Tibial nerve (tissue), 3 donors: Measurements from ENCODE around the gene TUBB4B.

Source experiments
- POLR2A ChIP-seq, 2 donors: fragments of 450-650 bp; IDR thresholded peaks; one replicate each; pipeline ENCODE4 v1.6.1; 2017; ENCODE audit warnings: antibody characterized with exemption in 2 of 2, mild to moderate bottlenecking in 2 of 2, moderate library complexity in 2 of 2
- TF ChIP-seq, protein P1 (sequence below), 5 experiments: fragments of 200-600 bp in 3 of 5; fragments of 450-650 bp in 2 of 5; sonication (generic) in 3 of 5; IDR thresholded peaks; one replicate each; pipeline ENCODE4 v1.5.1; 2016 to 2019; ENCODE audit warnings: antibody characterized with exemption in 5 of 5, mild to moderate bottlenecking in 3 of 5, moderate library complexity in 2 of 5

DNA sequence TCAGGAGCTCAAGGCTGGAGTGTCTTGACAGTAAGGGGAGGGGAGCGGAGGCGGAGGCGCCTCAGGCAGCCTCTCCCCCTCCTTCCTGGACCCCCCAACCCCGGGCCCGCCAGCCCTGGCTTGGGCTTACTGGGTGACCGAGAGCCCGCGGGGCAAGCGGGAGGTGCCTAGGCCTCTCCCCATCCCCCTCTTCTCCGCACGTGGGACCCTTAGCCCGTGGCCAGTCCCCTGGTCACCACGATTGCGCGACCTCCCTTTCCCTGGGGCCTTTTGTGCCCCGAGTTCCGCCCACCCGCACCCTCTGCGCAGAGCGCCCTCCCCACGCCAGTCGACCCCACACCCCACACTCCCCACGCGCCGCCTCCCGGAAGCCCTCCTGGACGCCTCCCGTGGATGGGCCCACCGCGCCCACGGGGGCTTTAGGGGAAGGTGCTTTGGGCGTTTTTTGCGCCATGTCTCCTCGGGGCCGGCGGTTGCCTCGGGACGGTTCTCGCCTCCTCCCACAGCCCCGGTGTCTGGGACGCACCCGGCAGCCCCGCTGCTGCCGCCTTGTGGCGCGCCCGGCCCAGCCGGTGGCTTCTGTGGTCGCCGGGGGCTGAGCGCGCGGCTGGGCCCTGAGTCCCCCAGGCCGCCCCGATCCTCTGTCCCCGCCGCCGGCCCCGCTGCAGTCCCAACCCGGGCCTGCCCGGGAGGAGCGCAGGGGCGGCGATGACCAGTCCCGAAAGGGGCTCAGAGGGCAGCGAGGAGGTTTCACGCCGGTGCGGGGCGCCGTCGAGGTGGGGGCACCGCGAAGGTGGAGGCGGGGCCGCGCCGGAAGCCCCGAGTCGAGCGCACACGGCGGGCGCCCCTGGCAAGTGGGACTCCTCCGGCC is 39.6 kb downstream of the TUBB4B start:
- TF ChIP-seq, protein P1, sequence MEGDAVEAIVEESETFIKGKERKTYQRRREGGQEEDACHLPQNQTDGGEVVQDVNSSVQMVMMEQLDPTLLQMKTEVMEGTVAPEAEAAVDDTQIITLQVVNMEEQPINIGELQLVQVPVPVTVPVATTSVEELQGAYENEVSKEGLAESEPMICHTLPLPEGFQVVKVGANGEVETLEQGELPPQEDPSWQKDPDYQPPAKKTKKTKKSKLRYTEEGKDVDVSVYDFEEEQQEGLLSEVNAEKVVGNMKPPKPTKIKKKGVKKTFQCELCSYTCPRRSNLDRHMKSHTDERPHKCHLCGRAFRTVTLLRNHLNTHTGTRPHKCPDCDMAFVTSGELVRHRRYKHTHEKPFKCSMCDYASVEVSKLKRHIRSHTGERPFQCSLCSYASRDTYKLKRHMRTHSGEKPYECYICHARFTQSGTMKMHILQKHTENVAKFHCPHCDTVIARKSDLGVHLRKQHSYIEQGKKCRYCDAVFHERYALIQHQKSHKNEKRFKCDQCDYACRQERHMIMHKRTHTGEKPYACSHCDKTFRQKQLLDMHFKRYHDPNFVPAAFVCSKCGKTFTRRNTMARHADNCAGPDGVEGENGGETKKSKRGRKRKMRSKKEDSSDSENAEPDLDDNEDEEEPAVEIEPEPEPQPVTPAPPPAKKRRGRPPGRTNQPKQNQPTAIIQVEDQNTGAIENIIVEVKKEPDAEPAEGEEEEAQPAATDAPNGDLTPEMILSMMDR (IDR thresholded peaks at IDR 0.05), result peak in 4 of 5 experiments; percentile 14 to 18 (median 17)
- TF ChIP-seq POLR2A (IDR thresholded peaks at IDR 0.05), result no peak
